Activated CD8-positive, alpha-beta memory T cell treated with anti-CD3 and anti-CD28 coated beads, Interleukin-2, amount 50 U/mL, for 4 hours (primary cell): ENCODE measurements around the gene SORCS2.

ENCODE experiments used
- DNase-seq: peaks from one replicate; pipeline ENCODE4 v3.0.0-alpha.2; 2020

The SORCS2 gene

DNA sequence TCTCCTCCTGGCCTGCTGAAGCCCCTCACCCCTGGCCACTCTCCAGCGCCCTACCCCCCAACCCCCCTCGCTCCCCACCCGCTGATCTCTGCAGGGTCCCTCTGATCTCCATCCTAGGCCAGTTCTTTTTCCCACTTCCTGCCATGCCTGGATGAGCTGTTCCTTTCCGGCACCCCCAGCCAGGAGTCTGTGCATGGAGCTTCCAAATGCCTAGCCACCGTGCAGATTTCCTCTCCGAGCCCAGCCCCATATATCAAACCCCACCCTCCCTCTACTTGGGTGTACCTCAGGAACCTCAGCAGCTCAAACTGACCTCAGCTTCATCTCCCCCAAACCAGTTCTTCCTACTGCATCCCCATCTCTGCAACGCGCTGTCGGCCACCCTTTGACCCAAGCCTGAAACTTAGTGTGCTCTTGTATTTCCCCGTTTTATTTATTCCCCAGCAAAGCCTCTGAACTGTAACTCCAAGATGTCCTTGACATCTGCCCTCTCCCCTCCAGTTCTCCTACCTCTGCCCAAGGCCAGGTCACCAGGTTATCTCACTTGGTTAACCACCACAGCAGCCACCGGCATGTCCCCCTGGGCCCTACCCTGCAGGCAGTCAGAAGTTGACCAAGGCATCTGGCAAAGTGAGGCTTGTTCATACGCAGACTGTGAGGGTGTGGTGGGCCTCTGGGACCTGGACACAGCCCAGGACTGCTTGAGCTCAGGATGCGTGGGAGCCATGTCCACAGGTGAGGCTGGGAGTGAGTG is 437.3 kb downstream of the SORCS2 start:
- DNase-seq: no peak

- no peak for DNase-seq
These were observed 438.4 kb downstream of the SORCS2 start for GRCh38 chr4:7630568-7631287.

- DNase-seq: no peak
These were observed 439.1 kb downstream of the SORCS2 start for GRCh38 chr4:7631288-7632014.

GRCh38 chr4:7632341-7632740 is 440.0 kb downstream of the SORCS2 start:
- no peak for DNase-seq

GRCh38 chr4:7632971-7633370 is 440.6 kb downstream of the SORCS2 start:
- no peak for DNase-seq

GRCh38 chr4:7634661-7635251 is 442.4 kb downstream of the SORCS2 start:
- no peak for DNase-seq

DNA sequence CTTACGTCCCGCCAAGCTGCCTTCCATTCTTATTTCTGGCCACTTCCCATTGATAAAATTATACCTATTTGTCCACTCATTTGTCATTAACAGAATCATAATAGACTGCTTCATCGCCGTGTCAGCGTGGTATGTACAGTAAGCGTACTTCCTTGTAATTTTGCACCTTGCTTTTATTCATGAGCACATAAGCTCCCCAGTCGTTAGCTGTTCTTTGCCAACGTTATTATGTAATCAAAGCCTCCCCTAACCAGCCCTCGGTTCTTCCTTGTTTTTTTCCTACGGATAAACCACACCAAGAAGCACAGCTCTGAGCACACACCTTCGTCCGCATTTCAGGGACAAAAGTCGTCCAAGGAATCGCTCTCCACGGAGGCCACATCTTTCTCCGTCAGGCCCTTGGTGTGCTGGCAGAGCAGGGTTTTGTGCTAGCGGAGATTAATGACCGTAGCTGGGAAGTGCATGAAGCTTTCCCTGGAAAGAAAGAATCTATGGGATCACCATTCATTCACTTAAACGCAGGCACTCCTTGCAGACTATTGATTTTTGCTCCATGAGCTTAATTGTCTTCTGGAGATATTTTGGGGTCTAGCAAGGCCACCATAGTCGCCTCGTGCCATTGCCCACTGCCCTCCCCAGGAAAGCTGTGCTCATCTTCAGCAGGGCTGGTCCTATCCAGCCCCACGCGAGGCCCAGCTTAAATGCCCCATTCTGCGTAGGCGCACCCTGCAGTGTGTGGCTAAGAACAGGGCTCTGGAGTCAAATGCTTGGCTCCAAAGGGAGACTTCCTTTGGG is 443.3 kb downstream of the SORCS2 start:
- no peak for DNase-seq

DNA sequence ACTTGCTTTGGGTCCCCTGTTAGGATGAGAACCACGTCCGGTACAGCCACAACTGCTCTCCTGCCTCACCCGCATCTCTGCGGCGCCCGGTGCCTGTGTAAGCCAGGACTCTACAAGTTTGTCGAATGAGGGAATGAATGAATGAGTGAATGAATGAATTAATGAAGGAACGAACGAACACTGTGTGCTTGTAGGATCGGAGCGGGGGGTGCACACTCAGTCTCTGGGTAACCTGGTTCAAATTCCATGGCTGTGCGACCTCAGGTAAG is 443.8 kb downstream of the SORCS2 start:
- no peak for DNase-seq

GRCh38 chr4:7637139-7637538 is 444.8 kb downstream of the SORCS2 start:
- DNase-seq: no peak

GRCh38 chr4:7637971-7638370 is 445.6 kb downstream of the SORCS2 start:
- DNase-seq: no peak

DNA sequence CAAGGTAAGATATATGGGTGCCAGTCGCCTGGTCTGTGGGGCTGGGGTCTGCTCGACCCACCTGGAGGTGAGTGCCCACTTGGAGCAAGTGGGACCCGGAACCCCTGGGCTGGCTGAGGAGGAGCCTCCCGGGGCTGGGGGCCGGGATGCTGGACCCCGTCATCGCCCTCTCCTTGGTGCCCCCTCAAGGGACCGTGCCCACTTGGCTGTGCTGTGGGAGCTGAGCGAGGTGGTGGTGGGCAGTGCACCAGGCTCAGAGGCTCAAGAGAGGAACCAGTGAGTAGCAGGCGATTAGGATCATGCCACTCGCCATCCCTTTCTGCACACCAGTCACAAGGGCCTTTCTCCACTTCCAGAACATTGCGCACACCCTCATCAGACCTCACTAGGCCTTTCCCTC is 446.2 kb downstream of the SORCS2 start:
- no peak for DNase-seq

GRCh38 chr4:7638984-7639789 is 446.8 kb downstream of the SORCS2 start:
- no peak for DNase-seq

DNA sequence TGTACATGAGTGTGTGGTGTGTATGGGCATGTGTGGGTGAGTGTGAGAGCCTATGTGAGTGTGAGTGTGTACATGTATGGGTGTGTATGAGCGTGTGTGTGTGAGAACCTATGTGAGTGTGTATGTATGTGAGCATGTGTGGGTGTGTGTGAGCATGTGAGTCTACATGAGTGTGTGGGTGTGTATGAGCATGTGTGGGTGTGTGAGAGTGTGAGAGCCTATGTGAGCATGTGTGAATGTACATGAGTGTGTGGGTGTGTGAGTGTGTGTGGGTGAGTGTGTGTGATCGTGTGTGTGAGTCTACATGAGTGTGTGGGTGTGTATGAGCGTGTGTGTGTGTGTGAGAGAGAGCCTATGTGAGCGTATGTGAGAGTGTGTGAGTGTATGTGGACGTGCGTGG is 447.8 kb downstream of the SORCS2 start:
- no peak for DNase-seq

DNA sequence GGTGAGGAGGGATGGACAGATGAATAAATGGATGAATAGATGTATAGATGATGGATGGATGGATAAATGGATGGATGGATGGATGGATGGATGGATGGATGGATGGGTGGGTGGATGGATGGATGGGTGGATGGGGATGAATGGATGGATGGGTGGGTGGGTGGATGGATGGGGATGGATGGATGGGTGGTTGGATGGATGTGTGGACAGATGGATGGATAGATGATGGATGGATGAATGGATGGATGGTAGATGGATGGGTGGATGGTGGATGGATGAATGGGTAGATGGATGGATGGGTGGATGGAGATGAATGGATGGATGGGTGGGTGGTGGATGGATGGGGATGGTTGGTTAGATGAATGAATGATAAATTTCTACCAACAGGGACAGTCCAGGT is 449.4 kb downstream of the SORCS2 start:
- no peak for DNase-seq

DNA sequence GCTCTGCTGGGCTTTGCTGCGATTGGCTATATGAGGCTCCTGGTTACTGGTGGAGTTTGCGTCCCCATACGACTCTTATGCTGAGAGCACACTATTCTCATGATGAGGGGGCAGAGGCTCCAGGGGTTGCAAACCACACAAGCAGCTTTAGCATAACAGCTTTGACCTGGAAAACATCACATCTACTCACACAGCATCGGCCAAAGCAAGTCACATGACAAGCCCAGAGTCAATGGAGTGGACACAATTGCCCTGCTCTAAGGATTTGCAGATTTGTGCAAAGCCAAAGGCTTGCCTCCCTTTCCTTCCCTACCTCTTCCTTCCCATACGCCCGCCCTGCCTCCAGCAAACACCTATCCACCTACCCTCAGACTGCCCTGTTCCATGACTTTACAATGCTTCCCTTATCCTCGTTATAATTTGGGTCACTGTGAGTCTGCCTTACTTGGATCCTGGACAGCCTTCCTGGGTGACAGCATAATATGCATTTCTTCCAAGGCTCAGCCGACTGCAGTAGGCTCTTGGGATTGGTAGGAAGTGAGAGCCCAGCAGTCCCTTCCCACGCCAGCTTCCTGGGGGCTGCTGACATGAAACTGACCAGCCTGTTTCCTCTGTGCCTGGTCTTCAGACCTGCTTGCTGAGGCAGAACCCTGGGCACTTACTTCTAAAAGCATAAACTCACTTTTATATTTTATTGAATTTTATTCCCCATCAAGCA is 450.6 kb downstream of the SORCS2 start:
- no peak for DNase-seq

DNA sequence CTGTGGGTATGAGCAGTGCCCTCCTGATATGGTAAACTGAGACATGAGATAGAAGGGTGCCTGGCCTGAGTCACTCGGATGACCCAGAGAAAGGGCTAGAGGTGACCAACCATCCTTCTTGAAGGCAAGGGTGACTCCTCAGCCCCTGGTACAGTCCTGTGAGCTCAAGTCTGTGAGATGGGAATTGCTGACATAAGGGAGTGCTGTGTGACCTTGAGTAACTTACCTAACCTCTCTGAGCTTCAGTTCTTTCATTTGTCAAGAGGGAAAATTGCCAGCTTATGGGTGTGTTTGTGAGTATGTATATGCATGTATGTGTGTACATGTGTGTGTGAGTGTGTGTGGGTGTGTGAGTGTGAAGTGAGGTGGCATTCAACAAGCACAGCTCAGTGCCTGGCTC is 452.8 kb downstream of the SORCS2 start:
- DNase-seq: no peak

- DNase-seq: no peak
These were observed 453.6 kb downstream of the SORCS2 start for GRCh38 chr4:7645956-7646355.

DNA sequence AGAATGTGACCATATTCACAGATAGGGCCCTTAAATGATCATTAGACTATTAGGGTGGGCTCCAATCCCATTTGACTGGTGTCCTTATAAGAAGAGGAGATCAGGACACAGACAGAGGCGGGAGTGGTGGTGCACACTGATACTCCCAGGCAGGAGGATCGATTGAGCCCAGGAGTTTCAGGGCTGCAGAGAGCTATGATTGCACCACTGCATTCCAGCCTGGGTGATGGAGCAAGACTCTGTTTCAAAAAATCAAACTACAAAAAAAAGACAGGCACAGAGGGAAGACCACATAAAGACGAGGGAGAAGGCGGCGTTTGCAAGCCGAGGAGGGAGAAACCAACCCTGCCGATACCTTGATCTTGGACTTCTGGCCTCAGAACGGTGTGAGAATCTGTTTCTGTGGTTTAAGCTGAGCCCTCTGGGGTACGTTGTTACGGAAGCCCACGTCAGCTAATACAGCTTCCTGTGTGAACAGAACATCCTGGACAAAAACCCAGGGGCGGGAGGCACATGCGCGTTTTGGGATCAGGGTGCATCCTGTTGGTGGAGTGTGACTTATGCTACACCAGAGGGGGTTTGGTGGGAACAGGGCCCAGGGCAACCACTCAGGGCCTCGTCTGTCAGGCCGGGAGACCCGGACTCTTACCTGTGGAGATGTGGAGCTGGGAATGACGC is 454.2 kb downstream of the SORCS2 start:
- no peak for DNase-seq

DNA sequence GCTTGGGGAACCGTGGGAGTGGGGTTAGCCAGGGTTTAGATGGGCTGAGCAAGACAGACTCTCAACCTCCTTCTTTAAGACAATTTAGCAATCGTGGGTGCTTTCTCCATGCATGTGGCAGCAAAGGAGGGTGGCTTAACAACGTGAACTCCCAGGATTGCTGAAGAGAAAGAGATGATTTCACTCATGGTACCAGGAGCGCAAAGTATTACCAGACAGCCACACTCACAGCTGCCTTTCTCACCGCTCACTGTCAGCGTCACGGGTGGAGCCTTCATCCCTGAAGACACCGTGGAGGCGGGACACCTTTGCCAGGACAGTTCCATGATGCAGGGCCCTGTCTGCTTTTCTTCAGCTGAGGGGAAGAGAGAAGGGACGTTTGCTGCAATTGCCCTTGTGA is 454.8 kb downstream of the SORCS2 start:
- no peak for DNase-seq

DNA sequence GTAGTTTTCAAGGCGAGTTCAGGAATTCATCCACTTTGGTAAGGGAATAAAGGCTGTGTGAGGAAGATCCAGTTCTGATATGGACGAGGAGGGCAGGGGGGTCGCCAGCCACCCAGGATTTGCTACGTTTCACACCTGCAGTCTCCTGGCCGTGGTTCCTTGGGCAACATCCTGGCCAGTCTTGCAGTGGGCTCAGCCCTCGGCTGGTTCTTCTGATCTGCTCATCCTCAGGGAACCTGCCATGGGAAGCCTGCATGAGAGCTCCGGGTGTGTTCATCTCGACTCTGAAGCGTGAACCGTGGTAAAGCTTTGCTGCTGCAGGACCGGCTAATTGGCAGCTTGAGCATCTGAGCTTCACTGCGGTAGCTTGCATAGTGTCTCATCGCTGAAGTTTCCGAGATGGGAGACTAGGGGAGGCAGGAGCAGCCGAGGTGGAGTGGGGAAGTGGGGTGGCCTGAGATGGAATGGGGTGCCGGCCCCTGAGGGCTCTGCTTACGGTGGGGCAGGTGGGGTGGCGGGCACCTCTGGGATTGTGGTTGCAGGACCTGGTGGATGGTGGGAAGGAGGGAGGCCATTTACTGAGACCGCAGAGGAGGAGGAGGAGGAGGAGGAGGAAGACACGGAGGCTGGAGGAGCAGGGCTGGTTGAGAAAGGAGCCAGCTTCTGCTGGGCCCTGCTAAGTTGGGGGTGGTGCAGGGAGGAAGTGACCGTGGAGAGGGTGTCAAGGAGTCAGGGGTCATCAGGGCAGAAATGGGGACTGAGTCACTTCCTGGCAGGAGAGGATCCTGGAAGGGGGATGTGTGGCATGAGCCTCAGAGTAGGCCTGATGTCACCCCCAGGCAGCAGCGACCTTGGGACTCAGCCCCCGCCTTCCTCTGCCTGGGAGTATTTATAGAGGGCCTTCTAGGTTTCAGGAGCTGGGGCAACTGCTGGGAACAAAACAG is 455.5 kb downstream of the SORCS2 start:
- DNase-seq: no peak
